Upper lobe of right lung (tissue), 1 donor: ENCODE measurements around the gene HOXA1. TPM values are rescaled to one million over a fixed set of nuclear protein-coding genes. Genes with fewer than 3 reads are reported as not detected.
A peak's percentile ranks its signal among the peaks of the same experiment; 100 is the strongest.

Experiments used
- ATAC-seq: fragments of 200-7000 bp; cut with Tn5 transposase; one replicate; pipeline ENCODE4 v1.9.1; 2020; ENCODE audit warnings: mild to moderate bottlenecking, moderate library complexity
- DNase-seq: peaks from one replicate; pipeline ENCODE4 v3.0.0-alpha.2; 2020
- H3K27ac ChIP-seq: fragments of 200-600 bp; one replicate; pipeline ENCODE4 v1.8.0; 2022
- H3K27me3 ChIP-seq: fragments of 200-600 bp; one replicate; pipeline ENCODE4 v1.8.0; 2022; ENCODE audit warnings: mild to moderate bottlenecking
- H3K36me3 ChIP-seq: fragments of 200-600 bp; one replicate; pipeline ENCODE4 v1.8.0; 2022
- H3K4me1 ChIP-seq: fragments of 200-600 bp; one replicate; pipeline ENCODE4 v1.8.0; 2022
- H3K4me3 ChIP-seq: fragments of 200-600 bp; one replicate; pipeline ENCODE4 v1.8.0; 2022; ENCODE audit warnings: mild to moderate bottlenecking
- H3K9me3 ChIP-seq: fragments of 200-600 bp; one replicate; pipeline ENCODE4 v1.8.0; 2022
- intact Hi-C: fragments of 100-400 bp; cut with DNase I; formaldehyde crosslinking; loops from one replicate; pipeline ENCODE4 v1.11.0; 2022
- total RNA-seq: library from RNA; stranded (reverse); fragmentation: NEBNext Ultra II Directional; extraction: Animal tissue kit (Norgen Biotek cat#: 25700); gene quantifications from one replicate; pipeline ENCODE4 v1.2.1, GENCODE V29; 2021
- TF ChIP-seq, protein P1 (sequence below): fragments of 200-600 bp; IDR thresholded peaks from one replicate; pipeline ENCODE4 v1.8.0; 2022; ENCODE audit warnings: antibody characterized with exemption
- donor health status: DM: no; HTN: yes; CAD: no; lungs with severe emphysema.

The HOXA1 gene
- total RNA-seq, 1 donor from 2014 or later = 0.75 TPM

DNA sequence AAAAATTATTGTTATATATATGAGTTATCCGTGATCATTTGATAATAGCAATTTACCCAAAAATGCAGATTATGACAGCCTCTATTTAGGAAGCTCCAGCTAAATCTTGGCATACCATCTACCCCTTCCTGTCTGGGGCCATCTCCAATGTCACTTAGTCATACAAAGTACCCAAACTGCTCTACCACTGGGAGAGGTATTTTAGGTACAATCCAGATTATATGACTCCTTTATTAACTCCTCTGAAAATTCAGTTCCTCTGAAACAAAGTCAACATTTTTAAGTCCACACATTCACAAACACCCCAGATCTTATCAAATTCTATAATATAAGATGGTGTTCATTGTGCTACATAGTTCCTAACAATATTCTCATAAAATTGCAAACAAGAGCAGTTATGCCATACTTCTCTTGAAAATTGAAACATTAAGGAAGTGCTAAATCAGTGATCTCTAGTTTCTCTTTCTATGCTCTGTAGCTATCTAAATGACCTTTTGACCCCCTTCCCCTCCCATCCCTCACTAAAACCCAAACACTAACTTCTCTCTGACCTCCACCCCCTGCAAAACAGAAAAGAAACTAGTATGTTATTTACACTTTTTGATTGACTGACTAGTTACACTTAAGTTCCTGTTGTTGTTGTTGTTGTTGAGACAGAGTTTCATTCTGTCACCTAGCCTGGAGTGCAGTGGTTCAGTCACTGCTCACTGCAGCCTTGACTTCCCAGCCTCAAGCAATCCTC is 16.4 kb downstream of the HOXA1 start:
- Histone ChIP-seq H3K4me1 (no peaks in the 10 kb centered on the region), H3K36me3 (no peaks in the 10 kb centered on the region), H3K27ac (no peak overlapping the region), H3K9me3 (no peaks in the 10 kb centered on the region), H3K27me3 (no peaks in the 10 kb centered on the region), H3K4me3 (no peak overlapping the region)
- no peak for DNase-seq
- intact Hi-C loops = no loop called here
- peak; percentile 48 for ATAC-seq
- TF ChIP-seq, protein P1, sequence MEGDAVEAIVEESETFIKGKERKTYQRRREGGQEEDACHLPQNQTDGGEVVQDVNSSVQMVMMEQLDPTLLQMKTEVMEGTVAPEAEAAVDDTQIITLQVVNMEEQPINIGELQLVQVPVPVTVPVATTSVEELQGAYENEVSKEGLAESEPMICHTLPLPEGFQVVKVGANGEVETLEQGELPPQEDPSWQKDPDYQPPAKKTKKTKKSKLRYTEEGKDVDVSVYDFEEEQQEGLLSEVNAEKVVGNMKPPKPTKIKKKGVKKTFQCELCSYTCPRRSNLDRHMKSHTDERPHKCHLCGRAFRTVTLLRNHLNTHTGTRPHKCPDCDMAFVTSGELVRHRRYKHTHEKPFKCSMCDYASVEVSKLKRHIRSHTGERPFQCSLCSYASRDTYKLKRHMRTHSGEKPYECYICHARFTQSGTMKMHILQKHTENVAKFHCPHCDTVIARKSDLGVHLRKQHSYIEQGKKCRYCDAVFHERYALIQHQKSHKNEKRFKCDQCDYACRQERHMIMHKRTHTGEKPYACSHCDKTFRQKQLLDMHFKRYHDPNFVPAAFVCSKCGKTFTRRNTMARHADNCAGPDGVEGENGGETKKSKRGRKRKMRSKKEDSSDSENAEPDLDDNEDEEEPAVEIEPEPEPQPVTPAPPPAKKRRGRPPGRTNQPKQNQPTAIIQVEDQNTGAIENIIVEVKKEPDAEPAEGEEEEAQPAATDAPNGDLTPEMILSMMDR = no peak

DNA sequence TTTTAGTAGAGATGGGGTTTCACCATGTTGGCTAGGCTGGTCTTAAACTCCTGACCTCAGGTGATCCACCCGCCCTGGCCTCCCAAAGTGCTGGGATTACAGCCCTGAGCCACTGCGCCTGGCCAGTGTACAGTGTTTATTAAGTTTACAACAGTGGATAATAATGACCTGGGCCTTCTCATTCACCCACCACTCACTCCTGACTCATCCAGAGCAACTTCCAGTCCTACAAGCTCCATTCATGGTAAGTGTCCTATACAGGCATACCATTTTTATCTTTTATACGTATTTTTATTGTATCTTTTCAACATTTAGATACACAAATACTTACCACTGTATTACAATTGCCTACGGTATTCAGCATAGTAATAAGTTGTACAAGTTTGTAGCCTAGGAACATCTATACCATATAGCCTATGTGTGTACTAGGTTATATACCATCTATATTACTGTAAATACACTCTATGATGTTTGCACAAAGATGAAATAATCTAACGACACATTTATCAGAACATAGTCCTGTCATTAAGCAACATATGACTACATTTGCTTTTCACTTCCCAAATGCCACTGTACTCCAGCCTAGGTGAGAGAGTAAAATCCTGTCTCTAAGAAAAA is 17.1 kb downstream of the HOXA1 start:
- intact Hi-C loops = no loop called here
- ATAC-seq = no peak
- Histone ChIP-seq H3K9me3 (no peaks in the 10 kb centered on the region), H3K4me1 (no peaks in the 10 kb centered on the region), H3K4me3 (no peak overlapping the region), H3K36me3 (no peaks in the 10 kb centered on the region), H3K27me3 (no peaks in the 10 kb centered on the region), H3K27ac (no peak overlapping the region)
- DNase-seq = no peak
- TF ChIP-seq, protein P1 = no peak

DNA sequence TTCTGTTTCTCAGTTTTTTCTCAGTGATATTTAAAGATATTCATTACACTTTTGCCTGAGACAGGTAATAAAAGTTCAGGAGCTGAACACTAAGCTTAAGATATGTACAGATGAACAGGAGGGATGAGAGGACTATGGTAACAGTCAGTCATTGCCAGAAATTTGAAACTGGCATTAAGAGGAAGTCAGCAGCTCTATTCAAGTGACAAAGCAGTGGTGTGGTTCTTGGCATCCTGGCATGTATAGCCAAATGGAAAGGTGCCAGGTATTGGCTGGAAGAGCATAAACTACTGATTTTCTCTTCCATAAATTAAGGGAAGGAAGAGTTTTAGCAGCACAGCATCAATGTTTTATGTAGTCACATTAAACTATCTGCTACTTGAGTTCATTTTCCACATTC is 22.7 kb downstream of the HOXA1 start:
- no peak for ATAC-seq
- H3K4me3 ChIP-seq = no peak overlapping the region

DNA sequence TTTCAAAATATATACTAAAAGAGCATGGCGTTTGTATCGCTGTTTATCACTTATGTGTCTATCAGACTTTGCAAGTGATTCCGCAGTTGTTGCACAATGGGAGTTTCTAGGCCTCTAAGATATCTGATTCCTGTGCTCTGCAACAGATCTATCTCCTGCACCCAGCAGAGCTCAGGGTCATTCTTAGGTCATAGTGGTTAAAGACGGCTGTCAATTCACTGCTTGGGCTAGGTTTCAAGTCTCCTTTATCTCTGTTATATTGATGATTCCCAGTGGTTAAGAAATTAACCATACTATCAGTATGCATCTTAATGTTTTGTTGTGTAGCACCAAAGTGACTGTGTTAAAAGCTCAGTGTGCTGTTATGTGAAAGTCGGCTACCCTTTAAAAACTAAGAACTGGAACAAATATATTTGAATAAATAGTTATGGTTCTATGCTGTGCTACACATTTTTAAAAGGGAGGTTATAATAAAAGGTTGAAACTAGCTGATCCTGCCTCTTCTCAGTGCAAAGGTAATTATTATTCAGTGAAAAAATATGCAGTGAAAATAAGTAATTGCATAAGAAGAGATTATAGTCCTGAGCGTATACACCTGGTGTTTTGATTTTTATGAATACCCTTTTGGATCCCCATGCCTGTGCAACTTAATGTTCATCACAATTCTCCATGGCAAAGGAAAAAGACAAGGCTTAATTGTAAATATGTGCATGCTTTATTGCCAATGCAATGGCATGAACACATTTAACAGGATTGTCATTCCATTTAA is 24.0 kb downstream of the HOXA1 start:
- intact Hi-C loops = no loop called here
- Histone ChIP-seq H3K36me3 (no peaks in the 10 kb centered on the region), H3K4me3 (no peak overlapping the region), H3K4me1 (no peaks in the 10 kb centered on the region), H3K27ac (no peak overlapping the region), H3K27me3 (no peaks in the 10 kb centered on the region), H3K9me3 (no peaks in the 10 kb centered on the region)
- DNase-seq (no peak), ATAC-seq (no peak)
- TF ChIP-seq, protein P1 = no peak

More for the DNA sequence above, 22.7 kb downstream of the HOXA1 start:
- H3K9me3 ChIP-seq = no peaks in the 10 kb centered on the region
- intact Hi-C loops = no loop called here
- TF ChIP-seq, protein P1 = no peak
- H3K27me3 ChIP-seq = no peaks in the 10 kb centered on the region
- no peaks in the 10 kb centered on the region for H3K36me3 ChIP-seq
- DNase-seq = no peak
- H3K27ac ChIP-seq = no peak overlapping the region
- H3K4me1 ChIP-seq = no peaks in the 10 kb centered on the region

DNA sequence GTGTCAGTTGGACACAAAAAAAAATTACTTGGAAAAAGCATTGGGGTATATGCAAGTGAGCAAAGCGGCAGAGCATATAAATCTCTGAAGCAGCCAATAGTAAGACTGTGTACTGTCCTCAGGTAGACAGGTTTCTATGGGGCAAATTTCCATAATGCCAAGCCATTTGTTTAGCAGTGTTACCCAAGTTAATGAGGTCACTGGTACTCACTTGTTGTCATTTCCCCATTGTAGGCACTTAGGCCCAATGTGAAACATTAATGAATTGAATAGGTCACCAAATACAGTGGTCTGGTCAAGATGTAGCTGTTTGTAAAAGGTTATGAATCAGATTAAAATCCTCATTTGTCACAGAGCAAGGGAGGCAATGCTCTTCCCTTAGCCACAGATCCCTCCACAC is 27.5 kb downstream of the HOXA1 start:
- intact Hi-C loops = no loop called here
- no peak for DNase-seq
- no peak overlapping the region for H3K27ac ChIP-seq
- no peaks in the 10 kb centered on the region for H3K4me1 ChIP-seq
- no peaks in the 10 kb centered on the region for H3K27me3 ChIP-seq
- TF ChIP-seq, protein P1 = no peak
- H3K4me3 ChIP-seq = no peak overlapping the region
- H3K9me3 ChIP-seq = no peaks in the 10 kb centered on the region
- H3K36me3 ChIP-seq = no peaks in the 10 kb centered on the region
- no peak for ATAC-seq
